ENCODE measurements around the gene HLA-DOB.

HLA-DOB gene

GRCh38 chr6:32816746-32817204 is at the start of gene HLA-DOB:
Gene HLA-DOB, minus strand, starts transcription at chr6:32817002. Its CDS starts 51 bp downstream, at chr6:32816951.
- no peak within 1 kb of the TSS for H3K4me3 ChIP-seq (ENCODE audit: low read length)
- DNase-seq (ENCODE audit: low read depth), result no peak
- TF ChIP-seq, protein P1, sequence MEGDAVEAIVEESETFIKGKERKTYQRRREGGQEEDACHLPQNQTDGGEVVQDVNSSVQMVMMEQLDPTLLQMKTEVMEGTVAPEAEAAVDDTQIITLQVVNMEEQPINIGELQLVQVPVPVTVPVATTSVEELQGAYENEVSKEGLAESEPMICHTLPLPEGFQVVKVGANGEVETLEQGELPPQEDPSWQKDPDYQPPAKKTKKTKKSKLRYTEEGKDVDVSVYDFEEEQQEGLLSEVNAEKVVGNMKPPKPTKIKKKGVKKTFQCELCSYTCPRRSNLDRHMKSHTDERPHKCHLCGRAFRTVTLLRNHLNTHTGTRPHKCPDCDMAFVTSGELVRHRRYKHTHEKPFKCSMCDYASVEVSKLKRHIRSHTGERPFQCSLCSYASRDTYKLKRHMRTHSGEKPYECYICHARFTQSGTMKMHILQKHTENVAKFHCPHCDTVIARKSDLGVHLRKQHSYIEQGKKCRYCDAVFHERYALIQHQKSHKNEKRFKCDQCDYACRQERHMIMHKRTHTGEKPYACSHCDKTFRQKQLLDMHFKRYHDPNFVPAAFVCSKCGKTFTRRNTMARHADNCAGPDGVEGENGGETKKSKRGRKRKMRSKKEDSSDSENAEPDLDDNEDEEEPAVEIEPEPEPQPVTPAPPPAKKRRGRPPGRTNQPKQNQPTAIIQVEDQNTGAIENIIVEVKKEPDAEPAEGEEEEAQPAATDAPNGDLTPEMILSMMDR (conservative IDR thresholded peaks at IDR 0.05; ENCODE audit: low read depth, low read length), result no peak

- no peak for DNase-seq (ENCODE audit: low read depth)
- H3K4me3 ChIP-seq (ENCODE audit: low read length), result no peak overlapping the region
- TF ChIP-seq, protein P1 (conservative IDR thresholded peaks at IDR 0.05; ENCODE audit: low read depth, low read length), result no peak
Observed at GRCh38 chr6:32865724-32866443, 49.1 kb upstream of the HLA-DOB start.

- H3K4me3 ChIP-seq (ENCODE audit: low read length), result no peak overlapping the region
- TF ChIP-seq, protein P1 (conservative IDR thresholded peaks at IDR 0.05; ENCODE audit: low read depth, low read length), result no peak
- no peak for DNase-seq (ENCODE audit: low read depth)
Observed at GRCh38 chr6:32862725-32863124, 45.9 kb upstream of the HLA-DOB start.

DNA sequence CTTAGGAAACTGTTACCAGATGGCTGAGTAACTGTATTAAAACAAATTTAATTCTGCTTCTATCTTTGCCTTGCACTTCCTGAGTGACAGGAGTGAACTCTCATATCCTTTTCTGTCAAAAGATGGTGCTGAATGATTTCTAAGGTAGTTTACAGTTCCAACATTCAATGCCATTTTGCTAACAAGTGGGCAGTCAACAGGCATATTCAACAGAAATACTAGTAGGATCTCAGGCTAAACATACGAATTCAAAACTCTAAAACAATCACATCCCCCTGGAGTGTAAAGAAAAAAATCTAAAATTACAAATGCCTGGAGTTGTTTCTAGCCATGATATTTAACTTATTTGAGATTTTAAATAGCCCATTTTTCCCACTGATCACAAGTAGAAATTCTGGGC is 43.9 kb upstream of the HLA-DOB start:
- no peak for DNase-seq (ENCODE audit: low read depth)
- TF ChIP-seq, protein P1 (conservative IDR thresholded peaks at IDR 0.05; ENCODE audit: low read depth, low read length), result no peak
- H3K4me3 ChIP-seq (ENCODE audit: low read length), result no peak overlapping the region

DNA sequence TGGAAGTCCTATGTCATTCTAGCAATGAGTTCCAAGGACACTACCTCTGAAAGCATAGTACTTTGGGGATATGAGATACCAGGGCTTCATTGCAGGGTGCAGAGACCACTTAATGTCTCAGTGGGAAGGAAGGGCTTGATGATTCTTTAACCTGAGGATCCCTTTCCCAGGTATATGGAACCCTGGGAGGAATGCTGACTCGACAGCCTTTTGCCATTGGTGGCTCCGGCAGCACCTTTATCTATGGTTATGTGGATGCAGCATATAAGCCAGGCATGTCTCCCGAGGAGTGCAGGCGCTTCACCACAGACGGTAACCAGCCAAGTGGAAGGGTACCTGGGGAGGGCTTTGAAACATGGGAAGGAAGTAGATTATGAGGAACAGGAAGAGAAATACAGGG is 41.4 kb upstream of the HLA-DOB start:
- TF ChIP-seq, protein P1 (conservative IDR thresholded peaks at IDR 0.05; ENCODE audit: low read depth, low read length), result no peak
- no peak for DNase-seq (ENCODE audit: low read depth)
- H3K4me3 ChIP-seq (ENCODE audit: low read length), result no peak overlapping the region

- no peak overlapping the region for H3K4me3 ChIP-seq (ENCODE audit: low read length)
- no peak for DNase-seq (ENCODE audit: low read depth)
- TF ChIP-seq, protein P1 (conservative IDR thresholded peaks at IDR 0.05; ENCODE audit: low read depth, low read length), result no peak
Observed at GRCh38 chr6:32857156-32857891, 40.5 kb upstream of the HLA-DOB start.

All from retinal pigment epithelial cell (primary cell).